Posterior vena cava (tissue), 2 donors: ENCODE results near the gene HBB. TPM values are rescaled to one million over a fixed set of nuclear protein-coding genes. Genes with fewer than 3 reads are reported as not detected.
"Not testable (repeated sequence)": the region's sequence is repeated elsewhere in the genome, so short reads cannot be mapped to it uniquely, and the experiment has no call there.

Source experiments
- DNase-seq: peaks from one replicate; pipeline ENCODE4 v3.0.0-alpha.2; 2020; ENCODE audit warnings: low spot score
- intact Hi-C, 2 donors: fragments of 100-400 bp; cut with DNase I; formaldehyde crosslinking; loops; one replicate each; pipeline versions ENCODE4 v1.14.1 to v1.14.2; 2022 to 2023
- total RNA-seq, 2 donors: library from RNA; stranded (reverse); fragmentation: NEBNext Ultra II Directional; extraction: Animal tissue kit (Norgen Biotek cat#: 25700); gene quantifications; one replicate each; pipeline ENCODE4 v1.2.1, GENCODE V29; 2021
- donor health status: DM: yes; HTN: yes; CAD: no.
- donor health status: DM: yes; HTN: yes; CAD: no.

The HBB gene
- total RNA-seq, 2 donors from 2014 or later = 1,053 to 3,910 TPM

DNA sequence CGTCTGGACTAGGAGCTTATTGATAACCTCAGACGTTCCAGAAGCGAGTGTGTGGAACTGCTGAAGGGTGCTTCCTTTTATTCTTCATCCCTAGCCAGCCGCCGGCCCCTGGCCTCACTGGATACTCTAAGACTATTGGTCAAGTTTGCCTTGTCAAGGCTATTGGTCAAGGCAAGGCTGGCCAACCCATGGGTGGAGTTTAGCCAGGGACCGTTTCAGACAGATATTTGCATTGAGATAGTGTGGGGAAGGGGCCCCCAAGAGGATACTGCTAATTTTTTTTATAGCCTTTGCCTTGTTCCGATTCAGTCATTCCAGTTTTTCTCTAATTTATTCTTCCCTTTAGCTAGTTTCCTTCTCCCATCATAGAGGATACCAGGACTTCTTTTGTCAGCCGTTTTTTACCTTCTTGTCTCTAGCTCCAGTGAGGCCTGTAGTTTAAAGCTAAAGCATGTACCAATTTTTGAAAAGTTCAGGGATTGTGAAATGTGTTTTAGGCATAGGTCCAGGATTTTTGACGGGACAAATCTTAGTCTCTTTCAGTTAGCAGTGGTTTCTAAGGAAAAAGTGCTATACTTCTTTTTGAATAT is 23.0 kb upstream of the HBB start, which contains the start of gene HBG1:
Gene HBG1 (minus strand): TSS at position 51 of the 590 bp plus-strand sequence. CDS start 53 bp downstream, outside the sequence.
- DNase-seq, intact Hi-C loops: not testable (repeated sequence)

DNA sequence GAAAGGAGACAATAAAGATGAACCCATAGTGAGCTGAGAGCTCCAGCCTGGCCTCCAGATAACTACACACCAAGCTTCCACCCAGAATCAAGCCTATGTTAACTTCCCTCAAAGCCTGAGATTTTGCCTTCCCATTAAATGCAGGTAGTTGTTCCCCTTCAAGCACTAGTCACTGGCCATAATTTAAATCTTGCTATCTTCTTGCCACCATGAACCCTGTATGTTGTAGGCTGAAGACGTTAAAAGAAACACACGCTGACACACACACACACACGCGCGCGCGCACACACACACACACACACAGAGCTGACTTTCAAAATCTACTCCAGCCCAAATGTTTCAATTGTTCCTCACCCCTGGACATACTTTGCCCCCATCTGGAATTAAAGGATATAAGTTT is 21.6 kb upstream of the HBB start:
- intact Hi-C loops, DNase-seq: not testable (repeated sequence)

GRCh38 chr11:5247472-5248192 is 20.8 kb upstream of the HBB start:
- intact Hi-C loops = no loop called here
- DNase-seq = no peak

GRCh38 chr11:5246772-5247471 is 20.1 kb upstream of the HBB start:
- DNase-seq = no peak
- intact Hi-C loops = no loop called here

- no peak for DNase-seq
- intact Hi-C loops = no loop called here
Observed at GRCh38 chr11:5245155-5245554, 18.3 kb upstream of the HBB start.

GRCh38 chr11:5243816-5244180 is 16.9 kb upstream of the HBB start:
- DNase-seq = no peak
- intact Hi-C loops = no loop called here

- no peak for DNase-seq
- intact Hi-C loops = no loop called here
Observed at GRCh38 chr11:5242933-5243815, 16.3 kb upstream of the HBB start.

DNA sequence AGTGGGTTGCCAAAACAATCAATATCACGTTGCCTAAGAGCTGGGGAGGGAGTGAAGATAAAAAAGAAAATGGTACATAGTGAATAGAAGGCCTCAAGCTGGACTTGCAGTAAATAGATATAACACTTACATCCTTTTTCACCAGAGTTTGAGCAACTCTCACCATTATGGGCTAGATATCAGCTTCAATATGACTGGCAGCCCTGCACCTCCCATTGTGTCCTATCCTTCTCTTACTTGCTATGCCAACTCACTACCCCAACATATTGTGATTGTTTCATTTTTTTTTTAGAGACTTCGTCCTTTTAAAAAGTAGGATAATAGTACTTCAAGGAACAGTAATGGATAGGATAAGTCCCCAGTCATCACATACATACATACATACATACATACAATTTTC is 15.3 kb upstream of the HBB start:
- DNase-seq = no peak
- intact Hi-C loops = no loop called here

DNA sequence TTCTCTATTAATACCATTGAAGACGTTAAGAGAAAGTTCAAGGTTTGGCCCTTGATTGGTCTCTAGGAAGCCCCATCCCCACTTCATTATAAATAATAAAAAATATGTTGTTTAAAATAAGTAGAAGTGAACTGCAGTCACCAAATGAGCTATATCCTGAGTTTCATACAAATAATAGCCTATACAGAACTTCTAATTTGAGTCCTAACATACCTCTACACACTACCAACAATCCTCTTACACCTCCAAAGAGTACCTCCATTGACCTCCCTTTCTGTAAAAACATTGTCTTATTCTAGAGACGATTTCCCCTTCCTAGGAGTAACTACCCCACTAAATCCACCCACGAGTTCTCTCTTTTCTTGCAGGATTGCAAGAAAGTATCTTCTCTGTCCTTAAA is 14.6 kb upstream of the HBB start:
- intact Hi-C loops = no loop called here
- no peak for DNase-seq

DNA sequence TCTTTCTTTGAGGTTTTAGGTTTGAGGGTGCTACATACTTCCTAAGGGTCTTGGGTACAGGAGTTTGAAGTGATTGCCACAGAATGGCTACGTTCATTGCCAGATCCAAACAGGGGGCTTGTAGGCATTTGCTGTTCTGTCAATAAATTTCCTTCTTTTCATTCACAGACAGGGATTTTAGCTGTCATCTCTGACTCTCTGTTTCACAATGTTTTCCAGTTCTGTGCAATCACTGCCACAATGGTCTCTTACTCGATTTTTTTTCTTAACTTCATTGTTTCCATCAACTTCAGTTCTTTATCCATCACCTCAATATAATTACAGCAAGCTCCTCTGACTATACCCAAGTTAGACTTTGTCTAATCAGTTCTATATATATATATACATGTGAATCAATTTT is 13.6 kb upstream of the HBB start:
- intact Hi-C loops = no loop called here
- no peak for DNase-seq

- no peak for DNase-seq
- intact Hi-C loops = no loop called here
Observed at GRCh38 chr11:5240056-5240455, 13.2 kb upstream of the HBB start.

GRCh38 chr11:5239046-5239445 is 12.2 kb upstream of the HBB start:
- DNase-seq = no peak

GRCh38 chr11:5238486-5238885 is 11.6 kb upstream of the HBB start:
- intact Hi-C loops = no loop called here
- DNase-seq = no peak

More at GRCh38 chr11:5239046-5239445, 12.2 kb upstream of the HBB start:
- intact Hi-C loops = no loop called here

- intact Hi-C loops = no loop called here
- no peak for DNase-seq
Observed at GRCh38 chr11:5237420-5237819, 10.5 kb upstream of the HBB start.

DNA sequence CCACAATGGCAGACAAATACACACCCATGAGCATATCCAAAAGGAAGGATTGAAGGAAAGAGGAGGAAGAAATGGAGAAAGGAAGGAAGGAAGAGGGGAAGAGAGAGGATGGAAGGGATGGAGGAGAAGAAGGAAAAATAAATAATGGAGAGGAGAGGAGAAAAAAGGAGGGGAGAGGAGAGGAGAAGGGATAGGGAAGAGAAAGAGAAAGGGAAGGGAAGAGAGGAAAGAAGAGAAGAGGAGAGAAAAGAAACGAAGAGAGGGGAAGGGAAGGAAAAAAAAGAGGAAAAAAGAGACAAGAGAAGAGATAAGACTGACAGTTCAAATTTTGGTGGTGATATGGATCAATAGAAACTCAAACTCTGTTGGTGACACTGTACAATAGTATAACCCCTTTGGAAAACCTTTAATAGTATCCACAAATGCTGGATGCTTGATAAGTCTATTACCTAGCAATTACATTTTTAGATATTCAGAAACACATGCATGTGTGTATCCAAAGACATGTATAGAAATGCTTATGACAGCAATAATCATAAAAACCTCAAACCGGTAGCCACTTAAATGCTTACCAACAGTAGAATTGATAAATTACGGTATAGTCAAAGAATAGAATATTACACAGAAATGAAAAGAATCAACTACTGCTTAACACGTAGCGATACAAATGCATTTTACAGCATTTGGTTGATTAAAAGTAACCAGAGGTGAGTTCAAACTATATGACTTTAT is 8.7 kb upstream of the HBB start:
- no peak for DNase-seq
- intact Hi-C loops = no loop called here

- intact Hi-C loops = no loop called here
- DNase-seq = no peak
Observed at GRCh38 chr11:5234381-5234834, 7.5 kb upstream of the HBB start, which contains the start of gene HBD. Gene HBD, minus strand, starts transcription at chr11:5234483. Its CDS starts 50 bp downstream, at chr11:5234433.

DNA sequence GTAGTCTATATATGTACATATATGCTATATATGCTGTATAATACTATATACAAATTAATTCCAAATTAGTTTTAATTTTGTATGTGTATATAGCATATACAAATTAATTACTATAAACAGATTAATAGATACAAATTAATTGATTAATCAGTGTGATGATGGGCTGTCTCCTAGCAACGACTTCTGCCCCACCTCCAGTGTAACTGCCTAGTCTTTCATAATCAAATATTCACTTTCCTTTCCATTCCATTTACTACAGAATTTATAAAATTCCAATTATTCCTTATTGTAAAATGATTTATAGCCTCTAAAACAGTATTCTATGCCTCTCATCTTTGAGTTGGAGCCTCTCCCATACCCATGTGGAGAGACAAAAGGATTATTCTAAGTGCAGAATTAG is 6.4 kb upstream of the HBB start:
- DNase-seq = no peak
- intact Hi-C loops = no loop called here

GRCh38 chr11:5232821-5233220 is 6.0 kb upstream of the HBB start:
- DNase-seq = no peak
- intact Hi-C loops = no loop called here

DNA sequence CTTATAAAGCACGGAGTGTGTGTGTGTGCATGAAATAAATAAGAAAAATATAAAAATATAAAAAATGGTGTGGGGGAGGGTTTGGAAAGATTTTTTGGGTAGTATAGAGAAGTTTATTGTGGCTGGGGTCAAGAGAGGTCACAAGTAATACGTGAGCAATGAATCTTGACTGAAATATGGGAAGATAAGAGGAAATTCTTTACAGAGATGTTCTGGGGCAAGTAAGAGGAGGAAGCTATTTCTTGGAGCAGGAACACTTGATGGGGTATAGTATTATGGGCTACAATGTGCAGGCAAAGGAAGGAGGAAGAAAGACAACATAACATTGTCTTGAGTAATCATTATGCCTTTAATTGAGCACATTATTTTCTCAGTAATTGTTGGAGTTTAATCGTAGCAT is 5.3 kb upstream of the HBB start:
- DNase-seq = no peak
- intact Hi-C loops = no loop called here
